Jurkat, Clone E6-1 (cell line): ENCODE data around the gene COX7A2.
A peak's percentile ranks its signal among the peaks of the same experiment; 100 is the strongest.

ENCODE experiments used
- DNase-seq: peaks from one replicate; pipeline ENCODE4 v3.0.0-alpha.2; 2011; ENCODE audit warnings: low read depth, low spot score
- H3K4me3 ChIP-seq: 2 replicates; pipeline ENCODE4 v1.5.1; 2011; ENCODE audit warnings: mild to moderate bottlenecking, low read length, control low read depth, moderate library complexity

The COX7A2 gene

GRCh38 chr6:75272145-75272840, 28.7 kb upstream of the COX7A2 start:
- DNase-seq, result no peak
- H3K4me3 ChIP-seq, result no peak overlapping the region

GRCh38 chr6:75268988-75269354, 25.4 kb upstream of the COX7A2 start:
- DNase-seq, result no peak
- no peak overlapping the region for H3K4me3 ChIP-seq

GRCh38 chr6:75268121-75268987, 24.8 kb upstream of the COX7A2 start:
- no peak for DNase-seq
- no peak overlapping the region for H3K4me3 ChIP-seq

GRCh38 chr6:75267461-75267860, 23.9 kb upstream of the COX7A2 start:
- no peak for DNase-seq
- H3K4me3 ChIP-seq, result no peak overlapping the region

GRCh38 chr6:75266716-75267291, 23.2 kb upstream of the COX7A2 start:
- no peak overlapping the region for H3K4me3 ChIP-seq
- DNase-seq, result peak; percentile 25

- H3K4me3 ChIP-seq, result no peak overlapping the region
- DNase-seq, result no peak
Observed at GRCh38 chr6:75263401-75263750, 19.8 kb upstream of the COX7A2 start.

GRCh38 chr6:75262716-75263400, 19.3 kb upstream of the COX7A2 start:
- no peak for DNase-seq
- H3K4me3 ChIP-seq, result no peak overlapping the region

- H3K4me3 ChIP-seq, result no peak overlapping the region
- no peak for DNase-seq
Observed at GRCh38 chr6:75261299-75261698, 17.7 kb upstream of the COX7A2 start.

- H3K4me3 ChIP-seq, result no peak overlapping the region
- DNase-seq, result no peak
Observed at GRCh38 chr6:75257343-75258087, 13.9 kb upstream of the COX7A2 start.

- DNase-seq, result no peak
- H3K4me3 ChIP-seq, result no peak overlapping the region
Observed at GRCh38 chr6:75250552-75250951, 7.0 kb upstream of the COX7A2 start.

GRCh38 chr6:75249837-75250236, 6.2 kb upstream of the COX7A2 start:
- DNase-seq, result no peak
- H3K4me3 ChIP-seq, result no peak overlapping the region

GRCh38 chr6:75246386-75246785, 2.8 kb upstream of the COX7A2 start:
- no peak overlapping the region for H3K4me3 ChIP-seq
- DNase-seq, result no peak

GRCh38 chr6:75244063-75244584, 523 bp upstream of the COX7A2 start:
- no peak for DNase-seq
- peak overlapping the region; percentile 97 for H3K4me3 ChIP-seq

GRCh38 chr6:75236630-75237029, 7.0 kb downstream of the COX7A2 start:
- DNase-seq, result no peak
- H3K4me3 ChIP-seq, result no peak overlapping the region

- DNase-seq, result no peak
- H3K4me3 ChIP-seq, result no peak overlapping the region
Observed at GRCh38 chr6:75235271-75235670, 8.3 kb downstream of the COX7A2 start.

- H3K4me3 ChIP-seq, result no peak overlapping the region
- no peak for DNase-seq
Observed at GRCh38 chr6:75234126-75234865, 9.3 kb downstream of the COX7A2 start.

- H3K4me3 ChIP-seq, result no peak overlapping the region
Observed at GRCh38 chr6:75233092-75233615, 10.4 kb downstream of the COX7A2 start.

More at GRCh38 chr6:75233092-75233615, 10.4 kb downstream of the COX7A2 start:
- DNase-seq, result no peak
